ENCODE measurements around the gene IGF2BP2. TPM values are rescaled to one million over a fixed set of nuclear protein-coding genes. Genes with fewer than 3 reads are reported as not detected.

Gene IGF2BP2
- total RNA-seq, 1 experiment from 2014 or later: 97.8 TPM

DNA sequence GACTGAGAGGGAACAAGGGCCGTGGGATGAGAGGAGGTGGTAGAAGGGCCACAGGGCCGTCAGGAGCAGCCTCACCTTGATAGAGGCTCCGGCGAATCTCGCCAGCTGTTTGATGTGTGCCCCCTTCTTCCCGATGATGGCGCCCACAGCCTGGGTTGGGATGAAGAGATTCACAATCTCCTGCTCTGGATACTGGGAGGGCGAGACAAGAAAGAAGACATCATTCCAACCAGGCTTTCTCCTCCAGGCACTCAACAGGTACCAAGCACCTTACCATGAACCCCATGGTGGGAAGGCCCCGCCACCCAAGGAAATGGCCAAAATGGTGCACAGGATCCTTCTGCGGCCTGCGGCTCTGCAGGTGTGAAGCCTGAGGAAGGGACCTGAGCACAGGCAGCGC lies 167.6 kb downstream of the IGF2BP2 start:
- H3K27ac ChIP-seq (ENCODE audit: low read length): no peak overlapping the region
- POLR2A ChIA-PET: no interaction called here
- peaks cover 7% of the 10 kb centered on the region for H3K36me3 ChIP-seq (ENCODE audit: control insufficient read depth, insufficient read depth, low read length)
- no peak for DNase-seq (ENCODE audit: low read depth, low spot score)
- no peak for TF ChIP-seq SIN3A (IDR thresholded peaks at IDR 0.05; ENCODE audit: borderline replicate concordance, insufficient read depth, low read depth, low read length)
- TF ChIP-seq POLR2AphosphoS5 (IDR thresholded peaks at IDR 0.05; ENCODE audit: low read depth, low read length): no peak
- TF ChIP-seq, protein P1, sequence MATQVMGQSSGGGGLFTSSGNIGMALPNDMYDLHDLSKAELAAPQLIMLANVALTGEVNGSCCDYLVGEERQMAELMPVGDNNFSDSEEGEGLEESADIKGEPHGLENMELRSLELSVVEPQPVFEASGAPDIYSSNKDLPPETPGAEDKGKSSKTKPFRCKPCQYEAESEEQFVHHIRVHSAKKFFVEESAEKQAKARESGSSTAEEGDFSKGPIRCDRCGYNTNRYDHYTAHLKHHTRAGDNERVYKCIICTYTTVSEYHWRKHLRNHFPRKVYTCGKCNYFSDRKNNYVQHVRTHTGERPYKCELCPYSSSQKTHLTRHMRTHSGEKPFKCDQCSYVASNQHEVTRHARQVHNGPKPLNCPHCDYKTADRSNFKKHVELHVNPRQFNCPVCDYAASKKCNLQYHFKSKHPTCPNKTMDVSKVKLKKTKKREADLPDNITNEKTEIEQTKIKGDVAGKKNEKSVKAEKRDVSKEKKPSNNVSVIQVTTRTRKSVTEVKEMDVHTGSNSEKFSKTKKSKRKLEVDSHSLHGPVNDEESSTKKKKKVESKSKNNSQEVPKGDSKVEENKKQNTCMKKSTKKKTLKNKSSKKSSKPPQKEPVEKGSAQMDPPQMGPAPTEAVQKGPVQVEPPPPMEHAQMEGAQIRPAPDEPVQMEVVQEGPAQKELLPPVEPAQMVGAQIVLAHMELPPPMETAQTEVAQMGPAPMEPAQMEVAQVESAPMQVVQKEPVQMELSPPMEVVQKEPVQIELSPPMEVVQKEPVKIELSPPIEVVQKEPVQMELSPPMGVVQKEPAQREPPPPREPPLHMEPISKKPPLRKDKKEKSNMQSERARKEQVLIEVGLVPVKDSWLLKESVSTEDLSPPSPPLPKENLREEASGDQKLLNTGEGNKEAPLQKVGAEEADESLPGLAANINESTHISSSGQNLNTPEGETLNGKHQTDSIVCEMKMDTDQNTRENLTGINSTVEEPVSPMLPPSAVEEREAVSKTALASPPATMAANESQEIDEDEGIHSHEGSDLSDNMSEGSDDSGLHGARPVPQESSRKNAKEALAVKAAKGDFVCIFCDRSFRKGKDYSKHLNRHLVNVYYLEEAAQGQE (IDR thresholded peaks at IDR 0.05; ENCODE audit: insufficient read depth in 1 of 2, low read depth in 2 of 2, low read length in 1 of 2): no peak
- no peak for TF ChIP-seq TCF7L2 (IDR thresholded peaks at IDR 0.05; ENCODE audit: low read depth, low read length)
- no peak for TF ChIP-seq CTCF (IDR thresholded peaks at IDR 0.05)
- in situ Hi-C loops (cut with HindIII; ENCODE audit: low pct_unique_long_range_greater_than_20kb, low sequenced_read_pairs): no loop called here
- CTCF ChIA-PET: no interaction called here
- BruUV-seq (replicated peaks): no TSS peak
- intact Hi-C loops (cut with micrococcal nuclease; ENCODE audit: unreplicated experiment): no loop called here
- no peak for ATAC-seq
- no peak overlapping the region for H3K4me3 ChIP-seq (ENCODE audit: low read depth in 2 of 2, low read length in 2 of 2)
- no peaks in the 10 kb centered on the region for H3K9me3 ChIP-seq (ENCODE audit: control insufficient read depth, insufficient read depth, low read depth, low read length)
- no peaks in the 10 kb centered on the region for H3K27me3 ChIP-seq (ENCODE audit: control insufficient read depth, insufficient read depth, low read length)
- peaks cover 3% of the 10 kb centered on the region; the same call in 1 of the 2 replicates for H3K4me1 ChIP-seq (ENCODE audit: control insufficient read depth, insufficient read depth, low read length)

GRCh38 chr3:185656321-185656840 lies 168.5 kb downstream of the IGF2BP2 start:
- Histone ChIP-seq H3K9me3 (ENCODE audit: control insufficient read depth, insufficient read depth, low read depth, low read length) (no peaks in the 10 kb centered on the region), H3K4me3 (ENCODE audit: low read depth in 2 of 2, low read length in 2 of 2) (no peak overlapping the region), H3K27ac (ENCODE audit: low read length) (no peak overlapping the region), H3K27me3 (ENCODE audit: control insufficient read depth, insufficient read depth, low read length) (no peaks in the 10 kb centered on the region), H3K36me3 (ENCODE audit: control insufficient read depth, insufficient read depth, low read length) (peaks cover 7% of the 10 kb centered on the region), H3K4me1 (ENCODE audit: control insufficient read depth, insufficient read depth, low read length) (peaks cover 3% of the 10 kb centered on the region; the same call in 1 of the 2 replicates)
- ChIA-PET POLR2A (no interaction called here), CTCF (no interaction called here)
- intact Hi-C loops (cut with micrococcal nuclease; ENCODE audit: unreplicated experiment) (no loop called here), in situ Hi-C loops (cut with HindIII; ENCODE audit: low pct_unique_long_range_greater_than_20kb, low sequenced_read_pairs) (no loop called here)
- ATAC-seq (peak; percentile 59), DNase-seq (ENCODE audit: low read depth, low spot score) (no peak)
- BruUV-seq (replicated peaks): TSS peak; percentile 17
- TF ChIP-seq POLR2AphosphoS5 (IDR thresholded peaks at IDR 0.05; ENCODE audit: low read depth, low read length) (no peak), TCF7L2 (IDR thresholded peaks at IDR 0.05; ENCODE audit: low read depth, low read length) (no peak), SIN3A (IDR thresholded peaks at IDR 0.05; ENCODE audit: borderline replicate concordance, insufficient read depth, low read depth, low read length) (no peak), CTCF (IDR thresholded peaks at IDR 0.05) (no peak)
- TF ChIP-seq, protein P1 (IDR thresholded peaks at IDR 0.05; ENCODE audit: insufficient read depth in 1 of 2, low read depth in 2 of 2, low read length in 1 of 2): no peak
